ENCODE results near the gene CNMD.

- TF ChIP-seq EZH2 (IDR thresholded peaks at IDR 0.05), result no peak
- TF ChIP-seq, protein P1, sequence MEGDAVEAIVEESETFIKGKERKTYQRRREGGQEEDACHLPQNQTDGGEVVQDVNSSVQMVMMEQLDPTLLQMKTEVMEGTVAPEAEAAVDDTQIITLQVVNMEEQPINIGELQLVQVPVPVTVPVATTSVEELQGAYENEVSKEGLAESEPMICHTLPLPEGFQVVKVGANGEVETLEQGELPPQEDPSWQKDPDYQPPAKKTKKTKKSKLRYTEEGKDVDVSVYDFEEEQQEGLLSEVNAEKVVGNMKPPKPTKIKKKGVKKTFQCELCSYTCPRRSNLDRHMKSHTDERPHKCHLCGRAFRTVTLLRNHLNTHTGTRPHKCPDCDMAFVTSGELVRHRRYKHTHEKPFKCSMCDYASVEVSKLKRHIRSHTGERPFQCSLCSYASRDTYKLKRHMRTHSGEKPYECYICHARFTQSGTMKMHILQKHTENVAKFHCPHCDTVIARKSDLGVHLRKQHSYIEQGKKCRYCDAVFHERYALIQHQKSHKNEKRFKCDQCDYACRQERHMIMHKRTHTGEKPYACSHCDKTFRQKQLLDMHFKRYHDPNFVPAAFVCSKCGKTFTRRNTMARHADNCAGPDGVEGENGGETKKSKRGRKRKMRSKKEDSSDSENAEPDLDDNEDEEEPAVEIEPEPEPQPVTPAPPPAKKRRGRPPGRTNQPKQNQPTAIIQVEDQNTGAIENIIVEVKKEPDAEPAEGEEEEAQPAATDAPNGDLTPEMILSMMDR (IDR thresholded peaks at IDR 0.05), result no peak
Observed at GRCh38 chr13:52784591-52785340, 45.1 kb upstream of the CNMD start.
